HG02973 (cell line): ENCODE measurements around the gene PEPD.

Source experiments
- ATAC-seq: cut with Tn5 transposase; IDR thresholded peaks from one replicate; pipeline ENCODE4 v1.9.1; 2021; ENCODE audit warnings: moderate library complexity; ENCODE audit not compliant: unreplicated experiment

The PEPD gene

GRCh38 chr19:33512580-33513137, 8.9 kb downstream of the PEPD start:
- ATAC-seq = no peak

- ATAC-seq = no peak
Observed at GRCh38 chr19:33512021-33512420, 9.6 kb downstream of the PEPD start.

- no peak for ATAC-seq
Observed at GRCh38 chr19:33511346-33511745, 10.2 kb downstream of the PEPD start.

- no peak for ATAC-seq
Observed at GRCh38 chr19:33510462-33511194, 11.0 kb downstream of the PEPD start.

- no peak for ATAC-seq
Observed at GRCh38 chr19:33509774-33510173, 11.8 kb downstream of the PEPD start.

- ATAC-seq = no peak
Observed at GRCh38 chr19:33508941-33509614, 12.5 kb downstream of the PEPD start.

- no peak for ATAC-seq
Observed at GRCh38 chr19:33508431-33508830, 13.2 kb downstream of the PEPD start.

GRCh38 chr19:33508009-33508408, 13.6 kb downstream of the PEPD start:
- no peak for ATAC-seq

- ATAC-seq = no peak
Observed at GRCh38 chr19:33507021-33507956, 14.3 kb downstream of the PEPD start.

GRCh38 chr19:33506498-33506897, 15.1 kb downstream of the PEPD start:
- no peak for ATAC-seq

- no peak for ATAC-seq
Observed at GRCh38 chr19:33505823-33506222, 15.8 kb downstream of the PEPD start.

- no peak for ATAC-seq
Observed at GRCh38 chr19:33505148-33505547, 16.4 kb downstream of the PEPD start.

- ATAC-seq = no peak
Observed at GRCh38 chr19:33504058-33504444, 17.5 kb downstream of the PEPD start.

GRCh38 chr19:33503433-33504057, 18.0 kb downstream of the PEPD start:
- ATAC-seq = no peak

GRCh38 chr19:33503030-33503429, 18.6 kb downstream of the PEPD start:
- no peak for ATAC-seq

- ATAC-seq = no peak
Observed at GRCh38 chr19:33502521-33502920, 19.1 kb downstream of the PEPD start.

- no peak for ATAC-seq
Observed at GRCh38 chr19:33501693-33502356, 19.8 kb downstream of the PEPD start.

GRCh38 chr19:33500991-33501390, 20.6 kb downstream of the PEPD start:
- no peak for ATAC-seq

GRCh38 chr19:33500586-33500985, 21.0 kb downstream of the PEPD start:
- no peak for ATAC-seq
